ENCODE measurements around the gene CHST15. TPM values are rescaled to one million over a fixed set of nuclear protein-coding genes. Genes with fewer than 3 reads are reported as not detected.

Gene CHST15
- total RNA-seq, 1 donor from 2014 or later = 4.5 TPM

DNA sequence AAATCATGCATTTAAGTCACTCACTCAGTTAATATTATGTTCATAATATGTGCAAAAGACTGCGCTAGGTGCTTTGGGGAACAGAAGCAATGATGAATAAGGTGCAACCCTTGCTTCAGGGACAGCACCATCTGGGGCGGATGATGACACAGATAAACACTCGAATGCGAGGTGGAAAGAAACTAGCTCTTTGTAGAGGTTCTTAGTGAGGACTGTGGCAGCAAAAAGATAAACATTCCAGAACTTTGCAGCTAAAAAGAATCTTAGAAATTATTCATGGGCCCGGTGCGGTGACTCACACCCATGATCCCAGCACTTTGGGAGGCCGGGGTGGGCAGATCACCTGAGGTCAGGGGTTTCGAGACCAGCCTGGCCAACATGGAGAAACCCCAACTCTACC, 29.8 kb upstream of the CHST15 start:
- no peaks in the 10 kb centered on the region for H3K36me3 ChIP-seq
- DNase-seq = no peak
- no peak overlapping the region for H3K4me3 ChIP-seq
- TF ChIP-seq, protein P1, sequence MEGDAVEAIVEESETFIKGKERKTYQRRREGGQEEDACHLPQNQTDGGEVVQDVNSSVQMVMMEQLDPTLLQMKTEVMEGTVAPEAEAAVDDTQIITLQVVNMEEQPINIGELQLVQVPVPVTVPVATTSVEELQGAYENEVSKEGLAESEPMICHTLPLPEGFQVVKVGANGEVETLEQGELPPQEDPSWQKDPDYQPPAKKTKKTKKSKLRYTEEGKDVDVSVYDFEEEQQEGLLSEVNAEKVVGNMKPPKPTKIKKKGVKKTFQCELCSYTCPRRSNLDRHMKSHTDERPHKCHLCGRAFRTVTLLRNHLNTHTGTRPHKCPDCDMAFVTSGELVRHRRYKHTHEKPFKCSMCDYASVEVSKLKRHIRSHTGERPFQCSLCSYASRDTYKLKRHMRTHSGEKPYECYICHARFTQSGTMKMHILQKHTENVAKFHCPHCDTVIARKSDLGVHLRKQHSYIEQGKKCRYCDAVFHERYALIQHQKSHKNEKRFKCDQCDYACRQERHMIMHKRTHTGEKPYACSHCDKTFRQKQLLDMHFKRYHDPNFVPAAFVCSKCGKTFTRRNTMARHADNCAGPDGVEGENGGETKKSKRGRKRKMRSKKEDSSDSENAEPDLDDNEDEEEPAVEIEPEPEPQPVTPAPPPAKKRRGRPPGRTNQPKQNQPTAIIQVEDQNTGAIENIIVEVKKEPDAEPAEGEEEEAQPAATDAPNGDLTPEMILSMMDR (IDR thresholded peaks at IDR 0.05; ENCODE audit: borderline replicate concordance) = no peak
- H3K4me1 ChIP-seq = peaks cover 30% of the 10 kb centered on the region
- intact Hi-C loops (cut with micrococcal nuclease) = no loop called here
- no peak overlapping the region for H3K27ac ChIP-seq (replicated peaks)
- no peaks in the 10 kb centered on the region for H3K27me3 ChIP-seq (ENCODE audit: low read depth)
- H3K9me3 ChIP-seq (replicated peaks) = no peaks in the 10 kb centered on the region

DNA sequence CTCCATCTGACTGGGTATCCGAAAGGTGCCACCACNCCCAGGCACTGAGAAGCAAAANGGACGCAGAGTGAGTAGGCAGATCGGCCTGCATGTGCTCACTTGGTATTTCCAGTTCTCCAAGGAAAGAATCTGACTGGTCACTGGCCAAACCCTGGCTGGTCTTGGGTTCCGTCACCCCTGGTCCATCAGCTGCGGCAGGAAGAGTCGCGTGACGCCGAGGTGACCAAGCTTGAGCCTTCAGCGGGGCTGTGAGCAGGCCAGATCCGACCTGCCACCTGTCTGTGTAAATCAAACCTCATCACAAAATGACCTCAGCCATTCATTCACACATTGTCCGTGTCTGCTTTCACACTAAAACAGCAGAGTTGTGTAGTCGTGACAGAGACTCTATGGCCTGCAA, 28.8 kb upstream of the CHST15 start:
- Histone ChIP-seq H3K36me3 (no peaks in the 10 kb centered on the region), H3K9me3 (replicated peaks) (no peaks in the 10 kb centered on the region), H3K27me3 (ENCODE audit: low read depth) (no peaks in the 10 kb centered on the region), H3K27ac (replicated peaks) (no peak overlapping the region), H3K4me3 (no peak overlapping the region), H3K4me1 (peaks cover 35% of the 10 kb centered on the region)
- TF ChIP-seq, protein P1 (IDR thresholded peaks at IDR 0.05; ENCODE audit: borderline replicate concordance) = no peak
- intact Hi-C loops (cut with micrococcal nuclease) = no loop called here
- DNase-seq = no peak

DNA sequence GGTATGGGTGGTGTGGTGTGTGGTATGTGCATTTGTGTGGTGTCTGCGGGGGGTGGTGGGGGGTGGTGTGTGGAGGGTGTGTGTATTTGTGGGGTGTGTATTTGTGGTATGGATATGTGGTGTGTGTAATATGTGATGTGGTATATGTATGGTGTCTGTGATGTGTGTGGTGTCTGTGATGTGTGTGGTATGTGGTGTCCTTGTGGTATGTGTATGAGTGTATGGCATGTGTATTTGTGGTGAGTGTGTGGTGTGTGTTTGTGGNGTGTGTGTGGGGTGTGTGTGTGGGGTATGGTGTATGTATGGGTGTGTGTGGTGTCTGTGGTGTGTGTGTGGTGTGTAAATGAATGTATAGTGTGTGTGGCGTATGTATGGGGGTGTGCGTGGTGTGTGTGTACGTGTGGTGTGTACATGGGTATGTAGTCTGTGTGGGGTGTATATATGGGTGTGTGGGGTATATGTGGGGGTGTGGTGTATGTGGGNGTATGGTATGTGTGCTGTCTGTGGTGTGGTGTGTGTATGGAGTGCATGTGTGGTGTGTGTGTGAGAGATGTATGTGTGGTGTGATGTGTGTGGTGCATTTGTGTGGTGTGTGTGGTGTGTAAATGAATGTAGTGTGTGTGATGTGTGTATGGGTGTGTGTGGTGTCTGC, 27.1 kb upstream of the CHST15 start:
- H3K4me1 ChIP-seq = peaks cover 43% of the 10 kb centered on the region
- peak overlapping the region; percentile 80 for H3K27ac ChIP-seq (replicated peaks)
- H3K27me3 ChIP-seq (ENCODE audit: low read depth) = no peaks in the 10 kb centered on the region
- no peaks in the 10 kb centered on the region for H3K9me3 ChIP-seq (replicated peaks)
- no peak overlapping the region for H3K4me3 ChIP-seq
- no peaks in the 10 kb centered on the region for H3K36me3 ChIP-seq
- TF ChIP-seq, protein P1 (IDR thresholded peaks at IDR 0.05; ENCODE audit: borderline replicate concordance) = no peak
- no peak for DNase-seq
- intact Hi-C loops (cut with micrococcal nuclease) = no loop called here

DNA sequence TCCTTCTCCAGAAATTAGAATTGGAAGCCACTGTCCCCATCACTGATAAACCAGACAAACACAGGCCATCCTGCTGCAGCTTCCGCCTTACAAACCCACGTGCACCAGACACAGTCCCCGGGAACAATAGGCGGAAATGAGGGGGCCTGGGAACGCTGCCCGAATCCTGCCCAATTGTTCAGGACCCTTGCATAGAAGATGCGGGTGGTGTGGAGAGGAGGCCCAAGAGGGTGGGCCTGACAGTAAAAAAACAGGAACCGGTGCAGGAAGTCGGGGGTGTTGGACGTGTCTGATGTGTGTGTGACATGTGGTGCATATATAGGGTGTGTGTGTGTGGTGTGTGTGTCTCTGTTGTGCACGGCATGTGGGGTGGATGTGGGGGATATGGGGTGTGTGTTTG, 26.5 kb upstream of the CHST15 start:
- Histone ChIP-seq H3K4me3 (no peak overlapping the region), H3K36me3 (no peaks in the 10 kb centered on the region), H3K9me3 (replicated peaks) (no peaks in the 10 kb centered on the region), H3K27ac (replicated peaks) (peak overlapping the region; percentile 80), H3K27me3 (ENCODE audit: low read depth) (no peaks in the 10 kb centered on the region), H3K4me1 (peaks cover 43% of the 10 kb centered on the region)
- intact Hi-C loops (cut with micrococcal nuclease) = no loop called here
- DNase-seq = peak; percentile 76
- TF ChIP-seq, protein P1 (IDR thresholded peaks at IDR 0.05; ENCODE audit: borderline replicate concordance) = no peak

DNA sequence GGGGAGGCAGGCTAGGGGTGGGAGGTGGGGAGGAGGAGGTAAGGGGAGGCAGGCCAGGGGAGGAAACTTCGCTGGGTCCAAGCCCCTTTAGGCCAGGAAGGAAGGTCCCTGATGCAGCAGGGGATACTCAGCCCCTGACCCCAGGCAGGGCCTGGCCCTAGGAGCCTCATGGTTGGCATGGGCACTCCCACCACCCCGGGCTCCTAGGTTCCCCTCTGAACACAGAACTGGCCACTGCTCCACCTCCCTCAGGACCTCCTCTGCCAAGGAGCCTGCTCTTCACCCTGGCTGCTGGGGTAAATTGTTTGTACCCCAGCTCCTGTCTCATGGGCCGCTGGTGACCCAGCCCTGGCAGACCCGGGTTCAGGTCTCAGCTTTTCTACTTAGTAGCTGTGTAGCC, 25.8 kb upstream of the CHST15 start:
- Histone ChIP-seq H3K36me3 (no peaks in the 10 kb centered on the region), H3K9me3 (replicated peaks) (no peaks in the 10 kb centered on the region), H3K4me1 (peaks cover 43% of the 10 kb centered on the region), H3K27ac (replicated peaks) (peak overlapping the region; percentile 80), H3K27me3 (ENCODE audit: low read depth) (no peaks in the 10 kb centered on the region), H3K4me3 (no peak overlapping the region)
- intact Hi-C loops (cut with micrococcal nuclease) = no loop called here
- DNase-seq = no peak
- TF ChIP-seq, protein P1 (IDR thresholded peaks at IDR 0.05; ENCODE audit: borderline replicate concordance) = no peak
